GM12801 (cell line): ENCODE results near the gene SHANK3.

ENCODE experiments used
- CTCF ChIP-seq: IDR thresholded peaks from one replicate; pipeline ENCODE4 v1.5.1; 2011; ENCODE audit warnings: control low read depth; ENCODE audit not compliant: insufficient read length; ENCODE audit errors: extremely low read depth

SHANK3 gene

GRCh38 chr22:50670513-50670912, 2.1 kb upstream of the SHANK3 start:
- no peak for TF ChIP-seq CTCF

- no peak for TF ChIP-seq CTCF
Observed at GRCh38 chr22:50670914-50671538, 1.6 kb upstream of the SHANK3 start.

GRCh38 chr22:50671641-50672040, 982 bp upstream of the SHANK3 start:
- TF ChIP-seq CTCF, result no peak

- no peak for TF ChIP-seq CTCF
Observed at GRCh38 chr22:50672041-50672440, 582 bp upstream of the SHANK3 start.

GRCh38 chr22:50673231-50674129, 857 bp downstream of the SHANK3 start:
- TF ChIP-seq CTCF, result no peak

GRCh38 chr22:50674130-50674500, 1.5 kb downstream of the SHANK3 start:
- TF ChIP-seq CTCF, result no peak

GRCh38 chr22:50674606-50675552, 2.3 kb downstream of the SHANK3 start:
- TF ChIP-seq CTCF, result no peak
